Hepatocyte (in vitro differentiated cells): ENCODE results near the gene INIP.

Experiments
- CTCF ChIP-seq: fragments of 200-600 bp; sonication (generic); IDR thresholded peaks from 2 replicates; pipeline ENCODE4 v1.5.1; 2016; ENCODE audit warnings: antibody characterized with exemption, mild to moderate bottlenecking; ENCODE audit not compliant: poor library complexity
- EZH2 ChIP-seq: fragments of 200-600 bp; sonication (generic); IDR thresholded peaks from 2 replicates; pipeline ENCODE4 v1.6.1; 2016; ENCODE audit warnings: antibody characterized with exemption, mild to moderate bottlenecking, borderline replicate concordance

GRCh38 chr9:112700085-112700484 lies 17.8 kb downstream of the INIP start:
- TF ChIP-seq CTCF (no peak), EZH2 (no peak)
